Stimulated activated CD4-positive, alpha-beta T cell treated with anti-CD3 and anti-CD28 coated beads, Interleukin-4, amount 100 ng/mL, for 1 hour (primary cell): ENCODE results near the gene EPHB3.
A peak's percentile ranks its signal among the peaks of the same experiment; 100 is the strongest.

Experiments used
- DNase-seq: peaks from one replicate; pipeline ENCODE4 v3.0.0-alpha.2; 2020

Gene EPHB3

DNA sequence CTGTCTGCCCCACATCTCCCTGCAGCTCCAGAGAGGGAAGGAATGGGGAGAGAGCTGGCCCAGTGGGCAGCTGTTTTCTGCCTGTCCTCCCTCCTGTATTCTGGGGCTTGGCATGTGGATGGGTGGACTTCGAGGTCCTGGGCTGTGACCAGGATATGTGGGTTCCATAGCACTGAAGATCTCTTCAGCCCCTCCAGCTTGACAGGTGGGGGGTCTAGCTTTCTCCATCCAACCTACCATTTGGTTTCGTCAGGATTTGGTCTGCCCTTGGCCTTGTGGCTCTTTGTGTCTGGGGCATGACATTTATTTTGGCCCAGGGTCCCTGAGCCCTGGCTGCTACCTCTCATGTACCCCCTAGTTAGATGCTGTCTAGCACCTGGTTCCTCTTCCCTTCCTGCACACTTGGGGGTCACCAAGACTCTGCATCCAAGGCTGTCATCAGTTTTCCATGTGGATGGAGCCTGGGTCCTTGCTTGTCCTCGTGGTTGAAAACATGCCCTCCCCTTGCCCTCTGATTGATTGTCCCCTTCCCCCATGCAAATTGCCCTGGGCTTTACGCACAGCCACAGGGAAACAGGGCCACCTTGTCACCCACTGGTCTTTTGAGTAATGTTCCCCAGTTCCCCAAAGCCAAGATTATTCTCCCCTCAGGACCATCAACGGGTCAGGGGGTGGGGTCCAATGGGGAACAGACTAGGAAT lies 3.2 kb downstream of the EPHB3 start:
- no peak for DNase-seq

GRCh38 chr3:184565421-184566211 lies 4.0 kb downstream of the EPHB3 start:
- DNase-seq = no peak

DNA sequence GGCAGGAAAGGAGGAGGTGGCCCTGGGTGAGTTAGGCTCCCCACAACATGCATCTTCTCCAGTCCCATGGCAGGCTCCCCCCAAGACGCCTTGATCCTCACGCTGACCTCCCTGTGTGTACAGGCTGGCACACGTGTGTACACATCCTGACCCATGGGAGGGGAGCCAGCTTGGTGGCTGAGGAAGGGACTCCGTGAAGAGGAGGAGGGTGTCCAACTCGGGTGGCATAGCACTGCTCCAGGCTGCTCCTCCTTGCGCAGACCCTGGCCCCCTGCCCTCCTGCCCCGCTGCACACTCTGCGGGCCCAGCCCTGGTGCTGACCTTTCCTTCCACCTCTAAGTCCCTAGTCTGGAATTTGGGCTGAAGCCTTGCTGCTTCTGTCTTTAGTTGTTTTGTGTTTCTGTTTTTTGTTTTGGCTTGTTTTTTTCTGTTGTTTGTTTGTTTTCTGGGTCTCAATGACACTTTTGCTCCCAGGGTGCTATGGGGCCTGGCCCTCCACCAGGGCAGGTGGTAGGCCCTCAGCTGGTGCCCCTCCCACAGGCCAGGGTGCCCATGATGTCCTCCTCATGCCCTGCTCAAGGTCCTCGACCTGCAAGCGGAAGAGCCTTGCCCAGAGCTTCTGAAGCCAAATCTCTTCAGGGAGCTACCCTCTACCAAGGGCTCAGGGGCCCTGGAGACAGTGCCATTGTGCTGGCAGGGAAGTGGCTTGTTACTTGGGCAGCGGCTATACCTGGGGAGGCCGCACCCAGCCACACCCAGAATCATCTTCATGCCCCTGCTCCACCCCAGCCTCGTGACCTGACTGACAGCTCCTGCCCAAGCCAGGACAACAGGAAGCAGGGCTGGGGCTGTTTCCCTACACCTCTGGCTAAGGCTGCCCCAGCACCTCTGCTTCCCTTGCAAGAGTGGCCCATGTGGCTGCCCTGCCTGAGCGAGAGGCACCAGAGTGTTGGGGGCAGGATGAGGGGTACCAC lies 5.1 kb downstream of the EPHB3 start:
- DNase-seq = no peak

- no peak for DNase-seq
Measured at GRCh38 chr3:184567946-184568559, 6.5 kb downstream of the EPHB3 start.

DNA sequence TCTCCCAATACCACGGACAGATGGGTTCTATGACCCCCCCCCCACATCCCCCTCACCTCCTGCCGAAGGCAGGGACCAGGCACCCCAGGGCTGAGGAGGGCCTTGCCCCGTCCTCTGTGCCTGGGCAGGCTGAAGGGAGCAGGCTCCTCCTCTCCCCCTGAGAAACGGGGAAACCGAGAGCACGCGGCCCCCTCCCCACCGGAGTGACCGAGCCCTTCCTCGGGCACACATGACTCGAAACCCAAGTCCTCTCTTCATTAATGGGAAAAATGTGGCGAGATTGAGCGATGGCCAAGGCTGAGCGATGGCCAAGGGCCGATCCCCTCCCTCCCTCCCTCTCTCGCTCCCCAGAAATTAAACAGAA lies 7.0 kb downstream of the EPHB3 start:
- no peak for DNase-seq

- DNase-seq = peak; percentile 29
Measured at GRCh38 chr3:184568924-184569829, 7.6 kb downstream of the EPHB3 start.

- DNase-seq = no peak
Measured at GRCh38 chr3:184570035-184570434, 8.4 kb downstream of the EPHB3 start.

DNA sequence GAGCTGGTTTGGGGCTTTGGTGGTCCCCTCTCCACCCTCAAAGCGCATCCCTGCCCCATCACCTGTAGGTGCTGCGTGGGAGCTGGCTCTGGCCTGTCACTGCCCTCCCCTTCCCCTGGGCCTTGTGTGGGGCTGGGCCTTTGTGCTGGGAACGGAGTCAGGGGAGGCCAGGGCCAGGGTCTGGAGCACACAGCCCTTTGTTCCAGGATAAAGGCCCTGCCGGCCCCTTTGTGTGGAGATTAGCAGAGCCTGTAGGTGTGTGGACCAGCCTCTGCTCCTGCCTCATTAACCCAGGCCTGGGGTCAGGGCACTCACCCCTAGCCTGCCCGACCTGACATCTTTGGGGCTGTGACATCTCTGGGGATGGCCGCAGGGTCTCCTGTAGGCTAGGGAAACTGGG lies 8.9 kb downstream of the EPHB3 start:
- DNase-seq = no peak

DNA sequence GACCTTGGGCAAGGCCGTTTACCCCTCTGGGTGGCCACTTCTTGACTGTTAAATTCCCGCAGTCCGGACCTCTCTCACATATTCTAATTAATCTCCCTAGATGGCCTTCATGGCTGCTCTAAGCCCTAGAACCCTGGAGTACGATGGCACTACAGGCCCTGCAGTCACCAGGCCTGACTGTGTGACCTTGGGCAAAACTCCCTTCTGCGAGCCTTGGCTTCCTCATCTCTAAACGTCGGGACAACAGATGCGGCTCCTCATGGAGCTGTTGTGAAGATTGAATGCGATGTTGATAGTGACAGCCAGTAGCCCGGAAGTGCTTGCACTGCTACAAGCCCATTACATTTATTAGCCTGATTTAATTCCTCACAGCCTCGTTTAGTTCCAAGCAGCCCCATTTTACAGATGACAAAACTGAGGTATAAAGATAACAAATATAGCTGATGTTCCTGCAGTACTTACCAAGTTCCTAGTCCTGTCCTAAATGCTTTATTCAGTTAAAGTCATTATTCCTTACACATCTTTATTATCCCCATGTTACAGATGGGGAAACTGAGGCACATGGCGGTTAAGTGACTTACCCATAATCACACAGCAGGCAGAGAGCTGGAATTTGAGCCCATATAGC lies 10.3 kb downstream of the EPHB3 start:
- DNase-seq = no peak

- no peak for DNase-seq
Measured at GRCh38 chr3:184572633-184573270, 11.2 kb downstream of the EPHB3 start.

- no peak for DNase-seq
Measured at GRCh38 chr3:184574515-184575417, 13.2 kb downstream of the EPHB3 start.

DNA sequence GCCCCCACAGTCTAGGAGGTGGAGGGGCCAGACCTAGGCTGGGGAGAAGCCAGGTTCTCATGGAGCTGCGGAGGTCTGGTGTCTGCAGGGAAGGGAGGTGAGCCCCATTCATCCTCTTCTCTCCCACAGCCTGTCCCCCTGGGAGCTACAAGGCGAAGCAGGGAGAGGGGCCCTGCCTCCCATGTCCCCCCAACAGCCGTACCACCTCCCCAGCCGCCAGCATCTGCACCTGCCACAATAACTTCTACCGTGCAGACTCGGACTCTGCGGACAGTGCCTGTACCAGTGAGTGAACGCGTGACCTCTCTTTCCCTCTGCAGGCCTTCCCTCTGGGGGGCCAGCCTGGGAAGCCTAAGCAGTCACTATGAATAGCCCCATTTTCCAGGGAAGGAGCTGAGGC lies 14.1 kb downstream of the EPHB3 start:
- no peak for DNase-seq

DNA sequence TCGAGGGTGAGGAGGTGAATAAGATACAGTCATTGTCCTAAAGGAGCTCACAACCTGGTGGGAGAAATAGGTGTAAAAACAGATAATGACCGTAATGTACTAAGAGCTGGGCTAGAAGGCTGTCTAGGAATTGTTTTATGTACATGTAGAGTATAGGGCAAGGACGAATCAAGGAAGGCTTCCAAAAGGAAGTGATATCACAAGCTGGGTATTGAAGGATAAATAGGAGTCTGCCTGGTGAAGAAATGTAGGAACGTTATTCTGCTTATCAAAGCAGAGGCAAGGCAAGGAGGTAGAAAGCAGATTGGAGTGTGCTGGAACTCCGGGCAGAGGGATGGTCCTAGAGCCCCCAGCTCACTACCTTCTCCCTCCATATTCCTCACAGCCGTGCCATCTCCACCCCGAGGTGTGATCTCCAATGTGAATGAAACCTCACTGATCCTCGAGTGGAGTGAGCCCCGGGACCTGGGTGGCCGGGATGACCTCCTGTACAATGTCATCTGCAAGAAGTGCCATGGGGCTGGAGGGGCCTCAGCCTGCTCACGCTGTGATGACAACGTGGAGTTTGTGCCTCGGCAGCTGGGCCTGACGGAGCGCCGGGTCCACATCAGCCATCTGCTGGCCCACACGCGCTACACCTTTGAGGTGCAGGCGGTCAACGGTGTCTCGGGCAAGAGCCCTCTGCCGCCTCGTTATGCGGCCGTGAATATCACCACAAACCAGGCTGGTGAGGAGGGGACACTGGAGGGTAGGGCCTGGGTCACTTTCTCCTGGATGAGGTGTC lies 15.1 kb downstream of the EPHB3 start:
- DNase-seq = no peak

GRCh38 chr3:184577546-184577945 lies 16.0 kb downstream of the EPHB3 start:
- no peak for DNase-seq

- DNase-seq = no peak
Measured at GRCh38 chr3:184578218-184578617, 16.6 kb downstream of the EPHB3 start.

DNA sequence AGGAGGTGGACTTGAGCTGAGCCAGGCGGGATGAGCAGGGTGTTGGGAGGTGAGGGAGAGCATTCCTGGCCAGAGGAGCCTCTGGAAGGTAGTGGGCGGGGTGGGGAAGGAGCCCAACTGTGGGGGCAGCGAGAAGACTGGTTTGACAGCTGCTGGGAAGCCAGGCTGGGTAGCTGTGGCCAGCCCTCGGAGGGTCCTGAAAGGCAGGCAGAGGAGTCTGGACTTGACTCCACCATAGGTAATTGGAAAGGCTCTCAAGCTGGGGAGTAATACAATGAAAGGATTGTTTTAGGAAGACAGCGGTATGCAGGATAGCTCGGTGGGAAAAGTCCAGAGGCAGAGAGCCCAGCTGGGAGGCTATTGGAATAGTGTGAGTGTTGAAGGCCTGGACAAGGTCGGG lies 17.2 kb downstream of the EPHB3 start:
- DNase-seq = no peak

- no peak for DNase-seq
Measured at GRCh38 chr3:184579513-184579912, 17.9 kb downstream of the EPHB3 start.

DNA sequence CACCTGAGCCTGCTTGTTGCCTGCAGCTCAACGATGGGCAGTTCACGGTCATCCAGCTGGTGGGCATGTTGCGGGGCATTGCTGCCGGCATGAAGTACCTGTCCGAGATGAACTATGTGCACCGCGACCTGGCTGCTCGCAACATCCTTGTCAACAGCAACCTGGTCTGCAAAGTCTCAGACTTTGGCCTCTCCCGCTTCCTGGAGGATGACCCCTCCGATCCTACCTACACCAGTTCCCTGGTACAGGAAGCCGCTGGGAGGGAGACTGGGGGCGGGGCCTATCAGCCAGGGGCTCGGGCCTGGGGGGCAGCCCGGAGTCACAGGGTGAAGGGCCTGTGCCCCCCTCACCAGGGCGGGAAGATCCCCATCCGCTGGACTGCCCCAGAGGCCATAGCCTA lies 18.8 kb downstream of the EPHB3 start:
- no peak for DNase-seq

DNA sequence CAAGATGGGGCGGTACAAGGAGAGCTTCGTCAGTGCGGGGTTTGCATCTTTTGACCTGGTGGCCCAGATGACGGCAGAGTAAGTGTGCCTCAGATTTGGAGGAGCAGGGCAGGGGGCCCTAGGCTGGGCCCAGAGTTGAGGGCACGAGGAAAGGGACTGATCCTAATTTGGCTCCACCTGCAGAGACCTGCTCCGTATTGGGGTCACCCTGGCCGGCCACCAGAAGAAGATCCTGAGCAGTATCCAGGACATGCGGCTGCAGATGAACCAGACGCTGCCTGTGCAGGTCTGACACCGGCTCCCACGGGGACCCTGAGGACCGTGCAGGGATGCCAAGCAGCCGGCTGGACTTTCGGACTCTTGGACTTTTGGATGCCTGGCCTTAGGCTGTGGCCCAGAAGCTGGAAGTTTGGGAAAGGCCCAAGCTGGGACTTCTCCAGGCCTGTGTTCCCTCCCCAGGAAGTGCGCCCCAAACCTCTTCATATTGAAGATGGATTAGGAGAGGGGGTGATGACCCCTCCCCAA lies 19.8 kb downstream of the EPHB3 start:
- no peak for DNase-seq
